GM10248 (cell line): ENCODE data around the gene ZBTB8OS.
A peak's percentile ranks its signal among the peaks of the same experiment; 100 is the strongest.
"Not testable (repeated sequence)": the region's sequence is repeated elsewhere in the genome, so short reads cannot be mapped to it uniquely, and the experiment has no call there.

Experiments used
- CTCF ChIA-PET: fragments of 300-600 bp; sonication (Branson Sonifier 250); formaldehyde crosslinking; extraction: SDS; loops from one replicate; lab custom pipeline; 2021; ENCODE audit warnings: antibody characterized with exemption; lab: Yijun Ruan, JAX
- POLR2A ChIA-PET: fragments of 350-650 bp; sonication (Branson Sonifier 250); formaldehyde crosslinking; extraction: SDS; loops from one replicate; lab custom pipeline; 2020; ENCODE audit warnings: antibody characterized with exemption; lab: Yijun Ruan, JAX
- DNase-seq: peaks from one replicate; pipeline ENCODE4 v3.0.0; 2012; ENCODE audit errors: extremely low spot score
- CTCF ChIP-seq: IDR thresholded peaks from 2 replicates; pipeline ENCODE4 v1.5.1; 2012; ENCODE audit warnings: mild to moderate bottlenecking, low read depth; ENCODE audit errors: extremely low read depth, missing control alignments, control extremely low read depth

Gene ZBTB8OS

GRCh38 chr1:32651461-32652073 lies 1.2 kb upstream of the ZBTB8OS start:
- DNase-seq: peak; percentile 66
- ChIA-PET CTCF (interaction anchor here (1.0 to 1.4 kb wide), 2 partner anchors 15 to 60 kb away, joined by 4 to 5 read pairs; no protein-coding TSS in a partner anchor), POLR2A (interaction anchor here (1.0 to 1.2 kb wide), 4 partner anchors 12 to 165 kb away, joined by 3 to 4 read pairs (median 3); no protein-coding TSS in a partner anchor)
- no peak for TF ChIP-seq CTCF

GRCh38 chr1:32650752-32651460 lies 556 bp upstream of the ZBTB8OS start, which contains the start of gene RBBP4:
Gene RBBP4 (plus strand): TSS chr1:32651208. CDS start chr1:32651307, 99 bp downstream.
- POLR2A ChIA-PET: interaction anchor here (0.7 to 1.2 kb wide), 7 partner anchors 13 to 359 kb away, joined by 3 to 4 read pairs (median 3); partner anchors contain the start of genes HDAC1 and MARCKSL1
- CTCF ChIA-PET: interaction anchor here (0.8 to 1.4 kb wide), 3 partner anchors 14 to 251 kb away, joined by 3 to 5 read pairs (median 4); no protein-coding TSS in a partner anchor
- DNase-seq: peak; percentile 98
- no peak for TF ChIP-seq CTCF

- CTCF ChIA-PET: interaction anchor here (0.8 to 1.5 kb wide), 2 partner anchors 11 to 17 kb away, joined by 3 to 5 read pairs; no protein-coding TSS in a partner anchor
- DNase-seq: no peak
- no peak for TF ChIP-seq CTCF
- POLR2A ChIA-PET: interaction anchor here (0.5 to 0.8 kb wide), 2 partner anchors 8 to 130 kb away, joined by 4 read pairs; no protein-coding TSS in a partner anchor
These were observed 2.8 kb downstream of the ZBTB8OS start for GRCh38 chr1:32647308-32648134.

- CTCF ChIA-PET: interaction anchor here (0.9 to 2.6 kb wide), 3 partner anchors 12 to 68 kb away, joined by 3 to 6 read pairs (median 4); no protein-coding TSS in a partner anchor
- TF ChIP-seq CTCF: no peak
- no peak for DNase-seq
- POLR2A ChIA-PET: no interaction called here
These were observed 5.9 kb downstream of the ZBTB8OS start for GRCh38 chr1:32644426-32644825.

GRCh38 chr1:32642292-32642827 lies 8.0 kb downstream of the ZBTB8OS start:
- CTCF ChIA-PET: not testable (repeated sequence)

GRCh38 chr1:32639489-32640075 lies 10.8 kb downstream of the ZBTB8OS start:
- ChIA-PET CTCF (interaction anchor here (1.0 to 2.2 kb wide), 4 partner anchors 10 to 120 kb away, joined by 3 to 6 read pairs (median 3); no protein-coding TSS in a partner anchor), POLR2A (no interaction called here)
- no peak for DNase-seq
- TF ChIP-seq CTCF: no peak

More at GRCh38 chr1:32642292-32642827, 8.0 kb downstream of the ZBTB8OS start:
- POLR2A ChIA-PET: interaction anchor here (0.6 kb wide), 1 partner anchor 13 kb away, joined by 7 read pairs; no protein-coding TSS in a partner anchor
- DNase-seq: not testable (repeated sequence)
